ENCODE data around the gene MAPK1.
"Not testable (repeated sequence)": the region's sequence is repeated elsewhere in the genome, so short reads cannot be mapped to it uniquely, and the experiment has no call there.

Gene MAPK1

GRCh38 chr22:21867528-21868266, at the start of gene MAPK1:
Gene MAPK1 (minus strand): TSS chr22:21867645. CDS start chr22:21867440, 205 bp downstream.
- DNase-seq, result peak; percentile 67

- DNase-seq, result no peak
Measured at GRCh38 chr22:21916309-21916918, 49.0 kb upstream of the MAPK1 start.

GRCh38 chr22:21915624-21916308, 48.3 kb upstream of the MAPK1 start:
- no peak for DNase-seq

- DNase-seq, result not testable (repeated sequence)
Measured at GRCh38 chr22:21914033-21914642, 46.7 kb upstream of the MAPK1 start.

GRCh38 chr22:21910367-21910766, 42.9 kb upstream of the MAPK1 start:
- not testable (repeated sequence) for DNase-seq

- DNase-seq, result no peak
Measured at GRCh38 chr22:21909871-21910270, 42.4 kb upstream of the MAPK1 start.

GRCh38 chr22:21907638-21908522, 40.4 kb upstream of the MAPK1 start:
- no peak for DNase-seq

GRCh38 chr22:21905234-21905633, 37.8 kb upstream of the MAPK1 start:
- not testable (repeated sequence) for DNase-seq

GRCh38 chr22:21904250-21904789, 36.9 kb upstream of the MAPK1 start:
- no peak for DNase-seq

- no peak for DNase-seq
Measured at GRCh38 chr22:21903283-21903682, 35.8 kb upstream of the MAPK1 start.

GRCh38 chr22:21902296-21903087, 35.0 kb upstream of the MAPK1 start:
- DNase-seq, result no peak

GRCh38 chr22:21898354-21898896, 31.0 kb upstream of the MAPK1 start:
- DNase-seq, result no peak

- DNase-seq, result no peak
Measured at GRCh38 chr22:21896951-21897513, 29.6 kb upstream of the MAPK1 start.

GRCh38 chr22:21896275-21896674, 28.8 kb upstream of the MAPK1 start:
- DNase-seq, result not testable (repeated sequence)

GRCh38 chr22:21894799-21895198, 27.4 kb upstream of the MAPK1 start:
- no peak for DNase-seq

- no peak for DNase-seq
Measured at GRCh38 chr22:21889251-21889990, 22.0 kb upstream of the MAPK1 start.

- no peak for DNase-seq
Measured at GRCh38 chr22:21887841-21888240, 20.4 kb upstream of the MAPK1 start.

- not testable (repeated sequence) for DNase-seq
Measured at GRCh38 chr22:21883930-21884329, 16.5 kb upstream of the MAPK1 start.

- DNase-seq, result not testable (repeated sequence)
Measured at GRCh38 chr22:21882754-21883333, 15.4 kb upstream of the MAPK1 start.
